Gastroesophageal sphincter (tissue), 3 donors: ENCODE measurements around the gene CLSTN3.

Experiments used
- CTCF ChIP-seq, 4 experiments: fragments of 200-600 bp in 2 of 4; fragments of 450-650 bp in 2 of 4; sonication (generic) in 1 of 4; IDR thresholded peaks; one replicate each; pipeline ENCODE4 v1.5.1; 2017 to 2019; ENCODE audit warnings: antibody characterized with exemption in 4 of 4, mild to moderate bottlenecking in 2 of 4, moderate library complexity in 2 of 4
- EP300 ChIP-seq: sonication (generic); formaldehyde crosslinking; IDR thresholded peaks from one replicate; pipeline ENCODE4 v1.6.1; 2017; ENCODE audit warnings: antibody characterized with exemption, mild to moderate bottlenecking
- POLR2A ChIP-seq, 2 donors: fragments of 450-650 bp; IDR thresholded peaks; one replicate each; pipeline ENCODE4 v1.6.1; 2017; ENCODE audit warnings: antibody characterized with exemption in 2 of 2, mild to moderate bottlenecking in 2 of 2, moderate library complexity in 1 of 2

GRCh38 chr12:7150356-7150755 lies 20.2 kb downstream of the CLSTN3 start:
- TF ChIP-seq CTCF (IDR thresholded peaks at IDR 0.05): no peak
- no peak for TF ChIP-seq POLR2A (IDR thresholded peaks at IDR 0.05)
- TF ChIP-seq EP300: no peak
